Measurements from ENCODE around the gene ARHGEF28.

The ARHGEF28 gene

GRCh38 chr5:73946278-73946677 is 320.3 kb downstream of the ARHGEF28 start:
- DNase-seq, result no peak

- no peak for DNase-seq
Observed at GRCh38 chr5:73946919-73947602, 321.1 kb downstream of the ARHGEF28 start.

GRCh38 chr5:73947906-73948640 is 322.1 kb downstream of the ARHGEF28 start:
- DNase-seq, result peak; percentile 47

GRCh38 chr5:73948720-73949119 is 322.7 kb downstream of the ARHGEF28 start:
- DNase-seq, result no peak

- no peak for DNase-seq
Observed at GRCh38 chr5:73950441-73950873, 324.5 kb downstream of the ARHGEF28 start.

- DNase-seq, result no peak
Observed at GRCh38 chr5:73950912-73951430, 325.0 kb downstream of the ARHGEF28 start.

GRCh38 chr5:73952872-73953271 is 326.9 kb downstream of the ARHGEF28 start:
- no peak for DNase-seq

GRCh38 chr5:73954381-73954780 is 328.4 kb downstream of the ARHGEF28 start:
- DNase-seq, result no peak

- DNase-seq, result no peak
Observed at GRCh38 chr5:73955271-73955846, 329.4 kb downstream of the ARHGEF28 start.

- DNase-seq, result no peak
Observed at GRCh38 chr5:73957397-73958001, 331.5 kb downstream of the ARHGEF28 start.

- no peak for DNase-seq
Observed at GRCh38 chr5:73958037-73958436, 332.0 kb downstream of the ARHGEF28 start.

- DNase-seq, result no peak
Observed at GRCh38 chr5:73960023-73960422, 334.0 kb downstream of the ARHGEF28 start.

- no peak for DNase-seq
Observed at GRCh38 chr5:73960426-73960825, 334.4 kb downstream of the ARHGEF28 start.

- DNase-seq, result no peak
Observed at GRCh38 chr5:73962801-73963425, 336.9 kb downstream of the ARHGEF28 start.

GRCh38 chr5:73964352-73964865 is 338.4 kb downstream of the ARHGEF28 start:
- no peak for DNase-seq

- no peak for DNase-seq
Observed at GRCh38 chr5:73966451-73966850, 340.5 kb downstream of the ARHGEF28 start.

GRCh38 chr5:73967347-73967746 is 341.4 kb downstream of the ARHGEF28 start:
- no peak for DNase-seq

GRCh38 chr5:73968246-73968645 is 342.2 kb downstream of the ARHGEF28 start:
- DNase-seq, result no peak

- no peak for DNase-seq
Observed at GRCh38 chr5:73968729-73969128, 342.7 kb downstream of the ARHGEF28 start.

- DNase-seq, result no peak
Observed at GRCh38 chr5:73969195-73970036, 343.4 kb downstream of the ARHGEF28 start.

GRCh38 chr5:73971326-73971725 is 345.3 kb downstream of the ARHGEF28 start:
- no peak for DNase-seq

- no peak for DNase-seq
Observed at GRCh38 chr5:73973135-73973534, 347.1 kb downstream of the ARHGEF28 start.

Data from right hindlimb (tissue), 1 donor.